ENCODE results near the gene GDI2.

- TF ChIP-seq ATF3 (IDR thresholded peaks at IDR 0.05) = no peak
- no peak for TF ChIP-seq EZH2 (IDR thresholded peaks at IDR 0.05)
- TF ChIP-seq POLR2AphosphoS5 (IDR thresholded peaks at IDR 0.05; ENCODE audit: low read depth, low read length) = no peak
These were observed 50.7 kb downstream of the GDI2 start for GRCh38 chr10:5762531-5762930.
